K562 (cell line): ENCODE data around the gene SOWAHA. TPM values are rescaled to one million over a fixed set of nuclear protein-coding genes. Genes with fewer than 3 reads are reported as not detected.

Source experiments
- ATAC-seq: fragments of 200-7000 bp; cut with Tn5 transposase; 3 replicates; pipeline ENCODE4 v1.9.1; 2020; ENCODE audit warnings: moderate library complexity
- BruUV-seq: library from RNA; stranded (reverse); fragments of 400-500 nt; replicated peaks from 2 replicates; lab custom pipeline; 2021; lab: Mats Ljungman, UMichigan
- CTCF ChIA-PET: fragments of 300-600 bp; formaldehyde crosslinking; extraction: SDS; loops from one replicate; lab custom pipeline; 2021; ENCODE audit warnings: low intra/inter-chr PET ratio; lab: Yijun Ruan, JAX
- POLR2A ChIA-PET: fragments of 300-600, 350-650 bp; sonication (Branson Sonifier 250); formaldehyde crosslinking; extraction: SDS; loops from one replicate; lab custom pipeline; 2021; ENCODE audit warnings: antibody characterized with exemption, inconsistent platforms; lab: Yijun Ruan, JAX
- DNase-seq, 4 experiments: peaks; one replicate each; pipeline versions ENCODE4 v3.0.0 to v3.0.0-alpha.2; 2011 to 2018; ENCODE audit warnings: low spot score in 3 of 4, mixed read lengths in 3 of 4; ENCODE audit errors: extremely low read depth in 1 of 4
- FAIRE-seq: peaks from 2 replicates; lab custom pipeline; 2011; peaks lifted over from hg19 to GRCh38; lab: Jason Lieb, UNC
- H2AFZ ChIP-seq: 2 replicates; pipeline ENCODE4 v1.6.0; 2011; ENCODE audit warnings: low read depth, low read length, control low read depth, inconsistent platforms
- H3K27ac ChIP-seq: fragments of 200-600 bp; 3 replicates; pipeline ENCODE4 v1.8.0; 2011; ENCODE audit warnings: low read depth, mild to moderate bottlenecking, control low read depth, inconsistent platforms, low read length, moderate library complexity, mixed read lengths; ENCODE audit errors: extremely low read depth
- H3K27me3 ChIP-seq, 2 experiments: fragments of 300-600 bp in 1 of 2; 2 replicates in 1 of 2; 3 replicates in 1 of 2; pipeline versions ENCODE4 v1.6.0 to v1.8.0; 2011; ENCODE audit warnings: inconsistent platforms in 2 of 2, low read length in 2 of 2, mild to moderate bottlenecking in 1 of 2, mixed read lengths in 1 of 2, moderate library complexity in 1 of 2; ENCODE audit not compliant: control insufficient read depth in 2 of 2, insufficient read depth in 2 of 2
- H3K36me3 ChIP-seq: fragments of 300-600 bp; 3 replicates; pipeline ENCODE4 v1.8.0; 2011; ENCODE audit warnings: mild to moderate bottlenecking, low read length, inconsistent platforms; ENCODE audit not compliant: control insufficient read depth, insufficient read depth
- H3K4me1 ChIP-seq, 2 experiments: fragments of 200-600 bp in 1 of 2; replicated peaks in 1 of 2; 2 replicates in 1 of 2; 3 replicates in 1 of 2; pipeline versions ENCODE4 v1.5.1 to v1.8.0; 2011; ENCODE audit warnings: inconsistent platforms in 2 of 2, low read length in 2 of 2, mild to moderate bottlenecking in 1 of 2, mixed read lengths in 1 of 2, moderate library complexity in 1 of 2; ENCODE audit not compliant: control insufficient read depth in 2 of 2, insufficient read depth in 2 of 2
- H3K4me2 ChIP-seq: 2 replicates; pipeline ENCODE4 v1.6.1; 2011; ENCODE audit warnings: low read length, control low read depth, inconsistent platforms, mixed read lengths; ENCODE audit not compliant: insufficient read depth
- H3K4me3 ChIP-seq: fragments of 200-600 bp; sonication (generic), shearing (Covaris generic); 2 replicates; pipeline ENCODE4 v1.5.1; 2016; ENCODE audit warnings: control low read depth, inconsistent platforms
- H3K79me2 ChIP-seq: fragments of 200-600 bp; 3 replicates; pipeline ENCODE4 v1.8.0; 2011; ENCODE audit warnings: low read length, inconsistent platforms; ENCODE audit not compliant: control insufficient read depth, insufficient read depth
- H3K9ac ChIP-seq, 2 experiments: 2 replicates each; pipeline versions ENCODE4 v1.6.0 to v1.6.1; 2011; ENCODE audit warnings: low read depth in 2 of 2, low read length in 2 of 2, control low read depth in 1 of 2, inconsistent platforms in 1 of 2, mild to moderate bottlenecking in 1 of 2, mixed read lengths in 1 of 2; ENCODE audit not compliant: insufficient read depth in 1 of 2
- H3K9me1 ChIP-seq: one replicate; pipeline ENCODE4 v1.6.0; 2011; ENCODE audit warnings: inconsistent platforms, mild to moderate bottlenecking, low read length, moderate library complexity; ENCODE audit not compliant: control insufficient read depth, insufficient read depth
- H3K9me3 ChIP-seq: replicated peaks from 2 replicates; pipeline ENCODE4 v1.5.1; 2011; ENCODE audit warnings: low read depth, low read length, inconsistent platforms; ENCODE audit not compliant: control insufficient read depth, insufficient read depth
- H4K20me1 ChIP-seq: replicated peaks from 2 replicates; pipeline ENCODE4 v1.6.1; 2011; ENCODE audit warnings: low read length, inconsistent platforms, mixed read lengths; ENCODE audit not compliant: control insufficient read depth, insufficient read depth
- ARID2 ChIP-seq: fragments of 450-650 bp; IDR thresholded peaks from 2 replicates; pipeline ENCODE4 v1.6.1; 2017; ENCODE audit warnings: antibody characterized with exemption, mild to moderate bottlenecking
- CEBPG ChIP-seq, 3 experiments: fragments of 200-800 bp in 1 of 3; sonication (Bioruptor generic) in 1 of 3; sonication (generic) in 1 of 3; formaldehyde crosslinking in 1 of 3; IDR thresholded peaks in 2 of 3; conservative IDR thresholded peaks in 1 of 3; 2 replicates each; pipeline versions ENCODE4 v1.6.1 to v1.8.0; 2016 to 2022; ENCODE audit warnings: missing compliant biosample characterization in 2 of 3, missing genetic modification characterization in 2 of 3, mild to moderate bottlenecking in 1 of 3, missing genetic modification reagents in 1 of 3
- DMBX1 ChIP-seq: fragments of 250-450 bp; sonication (Bioruptor Pico); IDR thresholded peaks from 2 replicates; pipeline ENCODE4 v1.8.0; 2022; ENCODE audit warnings: inconsistent platforms, mild to moderate bottlenecking, moderate library complexity, borderline replicate concordance
- GATAD2B ChIP-seq: fragments of 450-650 bp; IDR thresholded peaks from 2 replicates; pipeline ENCODE4 v1.6.1; 2017; ENCODE audit warnings: mild to moderate bottlenecking, borderline replicate concordance
- JUND ChIP-seq, 2 experiments: IDR thresholded peaks; 2 replicates in 1 of 2; 3 replicates in 1 of 2; pipeline ENCODE4 v1.6.1; 2011; ENCODE audit warnings: borderline replicate concordance in 2 of 2, low read depth in 2 of 2, low read length in 2 of 2, improper control_type of control experiment in 1 of 2, missing biosample characterization in 1 of 2, missing genetic modification characterization in 1 of 2, missing genetic modification reagents in 1 of 2
- LCOR ChIP-seq: sonication (generic); formaldehyde crosslinking; IDR thresholded peaks from 2 replicates; pipeline ENCODE4 v1.8.0; 2022; ENCODE audit warnings: mild to moderate bottlenecking, missing genetic modification reagents
- MEF2D ChIP-seq: conservative IDR thresholded peaks from 2 replicates; pipeline ENCODE4 v1.6.1; 2016; ENCODE audit warnings: low read depth, missing genetic modification characterization, missing compliant biosample characterization
- MTF1 ChIP-seq: fragments of 250-450 bp; sonication (Bioruptor Pico); IDR thresholded peaks from 2 replicates; pipeline ENCODE4 v1.9.0; 2021; ENCODE audit warnings: moderate library complexity, mild to moderate bottlenecking, inconsistent platforms, borderline replicate concordance
- PYGO2 ChIP-seq: fragments of 450-650 bp; IDR thresholded peaks from 2 replicates; pipeline ENCODE4 v1.6.1; 2016; ENCODE audit warnings: mild to moderate bottlenecking, missing genetic modification characterization, moderate library complexity, missing compliant biosample characterization
- SUPT5H ChIP-seq: fragments of 450-650 bp; IDR thresholded peaks from 2 replicates; pipeline ENCODE4 v1.6.1; 2016
- TRIM24 ChIP-seq, 2 experiments: fragments of 450-650 bp; IDR thresholded peaks; 2 replicates each; pipeline ENCODE4 v1.6.1; 2016
- TSC22D4 ChIP-seq: fragments of 450-650 bp; IDR thresholded peaks from 2 replicates; pipeline ENCODE4 v1.6.1; 2016; ENCODE audit warnings: missing genetic modification characterization, missing biosample characterization, control low read depth
- ZBTB43 ChIP-seq: sonication (generic); formaldehyde crosslinking; IDR thresholded peaks from 2 replicates; pipeline ENCODE4 v1.8.0; 2023; ENCODE audit warnings: mild to moderate bottlenecking, missing genetic modification reagents
- ZNF217 ChIP-seq: sonication (generic); formaldehyde crosslinking; IDR thresholded peaks from 2 replicates; pipeline ENCODE4 v1.8.0; 2022; ENCODE audit warnings: mild to moderate bottlenecking, missing genetic modification reagents
- ZNF347 ChIP-seq: fragments of 450-650 bp; formaldehyde crosslinking; IDR thresholded peaks from 2 replicates; pipeline ENCODE4 v1.4.0; 2020; ENCODE audit warnings: low read depth, mild to moderate bottlenecking, moderate library complexity
- WGBS: fragments of 100-300 bp; shearing (Covaris generic); methylation state at CpG from one replicate; pipeline ENCODE4 v1.1.6; 2016; ENCODE audit warnings: low coverage, mixed read lengths; ENCODE audit not compliant: insufficient coverage; ENCODE audit errors: missing lambda C conversion rate; 5-methylcytosine and 5-hydroxymethylcytosine counted together
- in situ Hi-C: fragments of 300-500 bp; cut with MboI; formaldehyde crosslinking; loops from 4 replicates; pipeline ENCODE4 v1.15.0; 2018; ENCODE audit warnings: inconsistent platforms, mixed read lengths
- intact Hi-C: fragments of 100-400 bp; cut with micrococcal nuclease; formaldehyde crosslinking; loops from 2 replicates; pipeline ENCODE4 v1.14.2; 2022
- polyA plus RNA-seq, 8 experiments: library from polyadenylated mRNA; depleted of rRNA in 4 of 8; stranded (reverse) in 5 of 8; unstranded in 3 of 8; fragments of >200 nt; fragmentation: Nextera tagmentation in 2 of 8; fragmentation: Illumina TruSeq in 1 of 8; extraction: Ambion mirVana in 2 of 8; extraction: Trizol in 1 of 8; gene quantifications; 2 replicates each; pipeline versions ENCODE4 v1.2.1 to v1.2.3, GENCODE V29; 2011 to 2014; ENCODE audit warnings: inconsistent platforms in 1 of 8, missing spikeins in 1 of 8
- total RNA-seq, 7 experiments: library from RNA; depleted of rRNA in 6 of 7; stranded (reverse); fragments of >200 nt in 6 of 7; fragmentation: Illumina TruSeq in 2 of 7; extraction: Trizol in 2 of 7; gene quantifications; 2 replicates each; pipeline versions ENCODE4 v1.2.1 to v1.2.3, GENCODE V29; 2011 to 2021; ENCODE audit warnings: low replicate concordance in 1 of 7
- TF ChIP-seq, protein P1 (sequence below): fragments of 450-650 bp; IDR thresholded peaks from 2 replicates; pipeline ENCODE4 v1.6.1; 2018; ENCODE audit not compliant: partially characterized antibody

Gene SOWAHA
- total and polyA plus RNA-seq, 9 of the 15 experiments (the other 6 are each of a cell fraction or from before 2014, with no cell fraction given), result not detected

GRCh38 chr5:132778129-132778528 is 35.0 kb upstream of the SOWAHA start:
- Histone ChIP-seq H3K79me2 (peaks cover 53% of the 10 kb centered on the region), H3K36me3 (peaks cover 15% of the 10 kb centered on the region; the same call in 1 of the 3 replicates), H3K4me1 (peaks cover 46 to 59% of the 10 kb centered on the region in 2 experiments), H3K4me3 (peak overlapping the region; percentile 58; the same call in 1 of the 2 replicates), H3K4me2 (peak overlapping the region; percentile 84), H3K27me3 (no peaks in the 10 kb centered on the region), H2AFZ (peak overlapping the region; percentile 93), H3K27ac (peak overlapping the region; percentile 79), H3K9me3 (no peaks in the 10 kb centered on the region), H4K20me1 (no peaks in the 10 kb centered on the region; the same call in 1 of the 2 replicates), H3K9me1 (no peaks in the 10 kb centered on the region), H3K9ac (peak overlapping the region; percentile 81 to 95; a peak in 3 of 4 replicates)
- intact Hi-C loops (loop anchor here (2.0 kb wide), 1 partner anchor 43 kb away; no protein-coding TSS in a partner anchor), in situ Hi-C loops (no loop called here)
- POLR2A ChIA-PET, result interaction anchor here (0.5 to 2.9 kb wide), 9 partner anchors 10 to 486 kb away, joined by 3 to 10 read pairs (median 4); partner anchors contain the start of gene RAD50
- ATAC-seq, result no peak
- FAIRE-seq, result peak; percentile 35
- WGBS, result 16% methylated on average over 3 of the region's 4 CpGs
- peak in 1 of 4 experiments; percentile 25 for DNase-seq
- CTCF ChIA-PET, result no interaction called here
- no TSS peak for BruUV-seq
- TF ChIP-seq CEBPG (CRISPR knock-in tag; IDR thresholded peaks at IDR 0.05) (no peak), CEBPG (tag; conservative IDR thresholded peaks at IDR 0.05 in 1 of 2, IDR thresholded peaks at IDR 0.05 in 1 of 2) (no peak), GATAD2B (no peak), MTF1 (no peak), ZNF217 (CRISPR knock-in tag) (no peak), ZBTB43 (CRISPR knock-in tag) (no peak), DMBX1 (0 out of 2 replicates have a peak, but pooled peaks have one; percentile 3), PYGO2 (tag) (no peak), SUPT5H (0 out of 2 replicates have a peak, but pooled peaks have one; percentile 4), LCOR (CRISPR knock-in tag) (0 out of 2 replicates have a peak, but pooled peaks have one; percentile 18), TRIM24 (IDR thresholded peaks at IDR 0.05) (no peak), TSC22D4 (tag) (no peak), ZNF347 (CRISPR knock-in tag) (no peak), MEF2D (0 out of 2 replicates have a peak, but pooled peaks have one; percentile 34), ARID2 (no peak), JUND (IDR thresholded peaks at IDR 0.05; ENCODE audit: borderline replicate concordance, low read depth, low read length) (no peak), JUND (tag; IDR thresholded peaks at IDR 0.05; ENCODE audit: borderline replicate concordance, low read depth, low read length) (no peak)
- TF ChIP-seq, protein P1, sequence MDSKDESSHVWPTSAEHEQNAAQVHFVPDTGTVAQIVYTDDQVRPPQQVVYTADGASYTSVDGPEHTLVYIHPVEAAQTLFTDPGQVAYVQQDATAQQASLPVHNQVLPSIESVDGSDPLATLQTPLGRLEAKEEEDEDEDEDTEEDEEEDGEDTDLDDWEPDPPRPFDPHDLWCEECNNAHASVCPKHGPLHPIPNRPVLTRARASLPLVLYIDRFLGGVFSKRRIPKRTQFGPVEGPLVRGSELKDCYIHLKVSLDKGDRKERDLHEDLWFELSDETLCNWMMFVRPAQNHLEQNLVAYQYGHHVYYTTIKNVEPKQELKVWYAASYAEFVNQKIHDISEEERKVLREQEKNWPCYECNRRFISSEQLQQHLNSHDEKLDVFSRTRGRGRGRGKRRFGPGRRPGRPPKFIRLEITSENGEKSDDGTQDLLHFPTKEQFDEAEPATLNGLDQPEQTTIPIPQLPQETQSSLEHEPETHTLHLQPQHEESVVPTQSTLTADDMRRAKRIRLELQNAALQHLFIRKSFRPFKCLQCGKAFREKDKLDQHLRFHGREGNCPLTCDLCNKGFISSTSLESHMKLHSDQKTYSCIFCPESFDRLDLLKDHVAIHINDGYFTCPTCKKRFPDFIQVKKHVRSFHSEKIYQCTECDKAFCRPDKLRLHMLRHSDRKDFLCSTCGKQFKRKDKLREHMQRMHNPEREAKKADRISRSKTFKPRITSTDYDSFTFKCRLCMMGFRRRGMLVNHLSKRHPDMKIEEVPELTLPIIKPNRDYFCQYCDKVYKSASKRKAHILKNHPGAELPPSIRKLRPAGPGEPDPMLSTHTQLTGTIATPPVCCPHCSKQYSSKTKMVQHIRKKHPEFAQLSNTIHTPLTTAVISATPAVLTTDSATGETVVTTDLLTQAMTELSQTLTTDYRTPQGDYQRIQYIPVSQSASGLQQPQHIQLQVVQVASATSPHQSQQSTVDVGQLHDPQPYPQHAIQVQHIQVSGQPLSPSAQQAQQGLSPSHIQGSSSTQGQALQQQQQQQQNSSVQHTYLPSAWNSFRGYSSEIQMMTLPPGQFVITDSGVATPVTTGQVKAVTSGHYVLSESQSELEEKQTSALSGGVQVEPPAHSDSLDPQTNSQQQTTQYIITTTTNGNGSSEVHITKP, result no peak
